Embryonic facial prominence (tissue), 1 donor: Measurements from ENCODE around the gene RBBP8.
"Not testable (repeated sequence)": the region's sequence is repeated elsewhere in the genome, so short reads cannot be mapped to it uniquely, and the experiment has no call there.

ENCODE experiments used
- DNase-seq: peaks from one replicate; pipeline ENCODE4 v3.0.0-alpha.2; 2016; ENCODE audit errors: extremely low spot score

Gene RBBP8

DNA sequence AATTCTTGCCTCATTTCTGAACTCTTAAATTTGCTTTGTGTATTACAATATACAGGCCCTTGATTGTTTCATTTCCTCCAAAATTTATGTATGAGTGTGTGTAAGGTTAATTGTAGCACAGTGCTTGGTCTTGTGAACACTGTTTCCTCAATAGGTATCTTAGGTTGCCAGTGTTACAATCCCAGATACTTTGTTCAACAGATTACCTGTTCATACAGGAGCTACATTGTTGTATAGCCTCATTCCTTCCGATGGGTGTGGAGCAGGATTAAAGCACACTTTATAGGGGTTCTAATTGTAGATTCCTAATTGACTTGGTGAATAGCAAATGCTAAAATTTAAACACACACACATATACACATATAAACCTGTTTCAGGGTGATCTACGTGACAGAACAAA lies 10.7 kb downstream of the RBBP8 start:
- no peak for DNase-seq

DNA sequence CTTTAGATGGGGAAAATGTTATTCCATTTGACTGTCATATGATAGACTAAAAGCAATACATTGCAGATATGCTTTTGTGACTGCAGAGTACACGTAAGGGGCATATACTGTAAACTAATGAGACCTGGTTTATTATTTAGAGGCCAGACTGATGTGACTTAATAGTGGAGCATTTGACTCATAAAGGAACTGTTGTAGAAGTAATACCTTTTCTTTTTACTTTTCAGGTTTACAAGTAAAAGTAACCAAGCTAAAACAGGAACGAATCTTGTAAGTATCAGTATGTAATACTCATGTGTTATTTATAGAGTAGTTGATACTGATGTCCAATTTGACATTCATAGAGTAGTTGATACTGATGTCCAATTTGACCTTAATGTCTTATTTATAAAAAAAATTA lies 13.1 kb downstream of the RBBP8 start:
- no peak for DNase-seq

DNA sequence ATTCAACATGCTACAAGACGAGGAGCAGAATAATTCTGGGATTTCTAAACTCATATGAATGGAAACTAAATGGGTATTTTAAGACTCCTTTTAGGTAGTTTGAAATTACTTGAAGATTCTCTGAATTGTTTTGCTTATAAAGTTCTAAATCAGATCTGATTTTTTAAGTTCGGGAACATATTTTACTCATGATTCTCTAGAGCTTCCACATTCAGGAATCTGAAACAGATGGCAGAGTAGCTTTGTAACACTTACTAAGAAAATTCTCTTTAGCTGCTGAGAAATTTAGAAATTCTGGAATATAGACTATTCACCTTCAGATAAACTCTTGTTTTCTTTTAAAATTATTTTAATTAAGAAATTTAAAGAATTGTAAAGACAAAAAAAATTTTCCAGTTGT lies 13.7 kb downstream of the RBBP8 start:
- DNase-seq = no peak

DNA sequence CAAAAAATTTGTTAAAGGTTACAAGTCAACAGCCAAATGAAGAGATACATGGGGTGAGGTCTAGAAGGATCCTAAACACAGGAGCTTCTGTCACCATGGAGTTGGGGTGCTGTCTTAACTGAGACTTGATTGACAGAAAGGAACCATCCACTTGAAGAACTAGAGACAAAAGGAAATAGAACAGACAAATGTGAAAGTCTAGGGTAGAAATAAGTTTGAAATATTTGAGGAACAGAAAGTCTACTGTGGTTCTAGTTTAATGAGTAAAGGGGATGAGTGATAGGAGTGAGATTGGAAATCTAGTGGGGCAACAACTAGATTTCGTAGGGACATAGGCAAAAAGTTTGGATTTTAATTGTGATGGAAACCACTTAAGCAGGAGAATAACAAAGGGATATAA lies 18.7 kb downstream of the RBBP8 start:
- no peak for DNase-seq

DNA sequence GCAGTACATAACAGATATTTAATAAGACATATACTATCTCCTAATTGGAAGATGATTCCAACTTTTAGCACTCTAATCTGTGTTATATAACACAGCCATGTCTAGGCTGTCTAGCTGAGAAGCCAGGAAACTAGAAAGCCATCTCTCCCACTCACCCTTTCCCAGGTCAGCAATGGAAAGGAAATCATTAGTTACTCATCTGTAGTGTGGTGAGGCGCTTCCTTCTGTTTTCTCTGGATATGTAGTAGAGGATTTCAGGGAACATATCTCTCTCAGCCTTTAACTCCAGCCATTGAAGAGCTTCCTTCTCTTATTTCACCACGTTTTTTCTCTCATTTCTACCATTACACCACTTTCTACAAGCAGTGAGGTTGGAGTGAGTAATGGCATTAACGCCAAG lies 19.4 kb downstream of the RBBP8 start:
- DNase-seq = no peak

DNA sequence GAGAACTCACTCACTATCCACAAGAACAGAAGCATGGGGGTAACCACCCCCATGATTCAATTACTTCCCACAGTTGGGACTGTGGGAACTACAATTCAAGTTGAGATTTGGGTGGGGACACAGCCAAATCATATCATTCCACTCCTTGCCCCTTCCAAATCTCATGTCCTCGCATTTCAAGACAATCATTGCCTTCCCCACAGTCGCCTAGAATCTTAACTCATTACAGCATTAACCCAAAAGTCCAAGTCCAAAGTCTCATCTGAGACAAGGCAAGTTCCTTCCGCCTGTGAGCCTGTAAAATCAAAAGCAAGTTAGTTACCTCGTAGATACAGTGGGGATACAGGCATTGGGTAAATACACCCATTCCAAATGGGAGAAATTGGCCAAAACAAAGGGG lies 20.9 kb downstream of the RBBP8 start:
- DNase-seq = not testable (repeated sequence)

DNA sequence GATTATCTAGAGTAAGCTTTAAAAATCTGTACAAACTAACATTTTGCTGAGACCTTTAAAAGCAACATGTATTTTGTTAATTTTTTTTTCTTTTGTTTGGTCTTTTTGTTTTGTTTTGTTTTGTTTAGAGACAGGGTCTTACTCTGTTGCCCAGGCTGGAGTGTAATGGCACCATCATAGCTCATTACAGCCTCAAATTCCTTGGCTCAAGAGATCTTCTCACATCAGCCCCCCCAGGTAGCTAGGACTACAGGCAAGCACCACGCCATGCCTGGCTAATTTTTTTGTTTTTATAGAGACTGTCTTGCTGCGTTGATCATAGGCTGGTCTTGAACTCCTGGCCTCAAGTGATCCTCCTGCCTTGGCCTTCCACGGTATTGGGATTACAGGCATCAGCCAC lies 23.1 kb downstream of the RBBP8 start:
- DNase-seq = no peak

DNA sequence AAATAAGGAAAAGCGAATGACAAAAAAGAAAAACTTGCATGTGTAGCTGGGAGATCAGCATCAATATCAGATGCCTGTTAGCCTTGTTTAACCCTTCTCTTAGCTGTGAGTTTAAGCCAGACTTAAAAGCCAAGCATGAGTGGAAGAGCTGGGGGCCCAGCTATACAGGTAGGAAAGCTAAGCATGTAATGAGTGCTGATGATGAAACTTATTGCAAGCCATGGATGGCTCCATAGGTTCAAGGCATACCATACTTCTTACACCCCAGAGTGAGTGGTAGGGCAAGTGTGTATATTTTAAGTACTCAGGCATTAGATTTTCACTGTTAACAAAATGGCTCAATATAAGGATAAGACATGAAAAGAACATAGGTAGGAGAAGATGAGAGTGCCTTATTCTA lies 28.0 kb downstream of the RBBP8 start:
- DNase-seq = no peak

DNA sequence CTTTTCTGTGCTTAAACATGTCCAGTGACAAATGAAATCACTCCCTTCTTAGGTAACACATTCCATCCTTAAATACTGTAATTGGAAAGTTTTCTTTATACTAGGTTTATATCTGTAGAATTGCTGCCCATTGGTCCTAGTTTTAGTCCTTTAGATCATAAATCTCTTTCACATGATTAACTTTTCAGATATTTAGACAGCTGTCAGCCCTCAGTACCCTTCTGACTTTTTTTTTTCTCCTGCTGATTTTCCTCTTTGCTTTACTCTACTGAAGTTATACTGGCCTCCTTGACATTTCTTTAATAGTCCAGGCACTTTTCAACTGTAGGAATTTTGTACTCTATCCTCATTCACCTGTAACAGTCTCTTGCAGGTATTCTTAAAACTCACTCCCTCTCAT lies 28.9 kb downstream of the RBBP8 start:
- DNase-seq = no peak

DNA sequence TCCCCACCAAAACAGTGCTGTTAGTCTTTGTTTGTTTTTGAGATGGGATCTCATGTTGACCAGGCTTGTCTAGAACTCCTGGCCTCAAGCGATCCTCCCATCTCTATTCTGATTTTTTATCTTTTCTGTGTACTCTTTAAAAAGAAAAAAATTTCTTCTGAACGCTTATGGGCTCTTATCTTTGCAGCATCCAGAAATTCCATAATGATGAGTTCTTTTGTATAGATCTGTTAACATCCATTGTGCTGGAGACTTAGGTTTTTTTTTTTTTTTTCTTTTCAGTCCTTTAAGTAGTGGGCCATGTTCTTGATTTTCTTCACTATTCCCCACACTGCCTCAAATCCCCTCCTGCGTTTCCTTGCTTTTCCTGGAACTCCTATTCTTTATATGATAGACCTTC lies 31.0 kb downstream of the RBBP8 start:
- DNase-seq = no peak

DNA sequence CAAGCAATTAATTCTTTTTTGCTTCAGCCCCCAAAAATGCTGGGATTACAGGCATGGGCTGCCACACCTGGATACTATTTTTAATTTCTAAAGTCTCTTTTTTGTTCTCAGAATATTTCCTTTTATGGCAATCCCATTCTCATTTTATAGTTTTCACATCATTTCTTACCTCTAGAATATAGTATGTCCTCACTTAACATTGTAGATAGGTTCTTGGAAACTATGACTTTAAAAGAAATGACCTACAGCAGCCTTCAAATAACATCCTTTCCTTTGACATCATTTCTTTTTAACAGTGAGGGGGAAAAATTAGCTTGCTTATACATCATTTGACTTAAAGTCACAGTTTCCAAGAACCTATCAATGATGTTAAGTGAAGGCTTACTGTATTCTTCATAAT lies 31.6 kb downstream of the RBBP8 start:
- no peak for DNase-seq

DNA sequence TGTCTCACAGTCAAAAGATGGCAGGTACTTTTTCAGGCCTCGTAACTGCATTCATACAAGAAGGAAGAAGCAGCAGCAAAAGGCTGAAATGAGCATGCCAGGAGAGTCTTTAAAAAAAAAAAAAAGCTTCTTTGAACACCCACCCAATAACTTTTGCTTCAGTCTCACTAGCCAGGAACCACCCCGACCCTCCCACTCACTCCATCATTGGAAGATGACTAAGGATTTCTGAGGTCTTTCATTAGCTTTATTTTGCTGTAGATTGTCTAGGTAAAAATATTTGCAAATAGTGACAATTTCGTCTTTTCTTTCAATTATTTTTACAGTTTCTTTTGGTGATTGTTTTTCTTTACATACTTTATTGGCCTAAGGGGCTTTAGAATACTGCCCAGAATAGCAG lies 37.9 kb downstream of the RBBP8 start:
- DNase-seq = no peak

DNA sequence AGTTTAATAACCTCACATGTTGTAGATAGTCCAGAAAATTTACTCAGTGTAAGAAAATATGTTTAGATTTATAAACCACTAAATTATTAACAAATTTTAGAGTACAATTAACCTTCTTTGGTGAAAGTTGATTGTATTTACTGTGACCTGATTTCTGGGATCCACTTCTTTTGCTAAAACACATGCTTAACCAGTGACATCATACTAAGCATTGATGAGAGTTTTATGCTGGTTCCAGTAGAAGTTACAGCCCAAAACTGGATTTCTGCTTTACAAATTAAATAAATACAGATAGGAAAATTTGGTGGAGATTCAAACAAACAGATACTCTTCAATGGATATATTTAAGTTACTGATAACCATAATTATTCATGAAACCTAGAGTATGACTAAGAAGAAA lies 40.9 kb downstream of the RBBP8 start:
- no peak for DNase-seq

DNA sequence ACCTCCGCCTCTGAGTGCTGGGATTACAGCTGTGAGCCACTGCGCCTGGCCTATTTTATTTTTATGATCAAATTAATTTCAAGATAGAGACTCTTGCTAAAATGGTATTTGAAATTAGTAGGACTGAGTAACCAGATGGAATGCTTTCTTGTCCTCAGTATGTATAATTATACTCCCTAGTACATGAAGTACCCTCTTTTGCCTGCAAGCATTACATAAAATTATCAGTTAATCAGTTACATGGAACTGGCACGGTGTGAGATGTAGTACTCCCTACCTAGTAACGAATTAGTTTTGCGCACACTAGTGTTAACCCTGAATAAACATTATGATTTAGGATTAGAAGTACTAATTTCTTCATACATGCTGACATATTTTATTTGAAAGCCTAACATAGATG lies 41.6 kb downstream of the RBBP8 start:
- DNase-seq = no peak

DNA sequence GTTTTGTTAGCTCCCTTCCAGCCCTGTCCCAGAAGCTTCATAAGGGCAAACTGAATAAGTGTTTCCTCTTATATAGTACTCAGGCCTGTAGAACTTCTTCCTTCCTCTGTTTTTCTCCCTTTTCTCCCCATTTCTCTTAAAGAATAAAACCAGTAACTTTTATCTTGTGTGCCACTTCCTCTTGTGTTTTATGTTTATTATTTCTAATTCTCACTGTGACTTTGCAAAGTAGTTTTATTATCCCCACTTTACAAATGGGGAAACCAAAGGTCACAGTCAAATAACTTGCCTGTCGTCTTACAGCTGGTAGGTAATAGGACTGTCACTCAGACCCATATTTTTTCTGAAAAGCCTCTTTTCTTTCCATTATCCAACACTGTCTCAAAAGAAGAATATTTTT lies 42.4 kb downstream of the RBBP8 start:
- DNase-seq = no peak

DNA sequence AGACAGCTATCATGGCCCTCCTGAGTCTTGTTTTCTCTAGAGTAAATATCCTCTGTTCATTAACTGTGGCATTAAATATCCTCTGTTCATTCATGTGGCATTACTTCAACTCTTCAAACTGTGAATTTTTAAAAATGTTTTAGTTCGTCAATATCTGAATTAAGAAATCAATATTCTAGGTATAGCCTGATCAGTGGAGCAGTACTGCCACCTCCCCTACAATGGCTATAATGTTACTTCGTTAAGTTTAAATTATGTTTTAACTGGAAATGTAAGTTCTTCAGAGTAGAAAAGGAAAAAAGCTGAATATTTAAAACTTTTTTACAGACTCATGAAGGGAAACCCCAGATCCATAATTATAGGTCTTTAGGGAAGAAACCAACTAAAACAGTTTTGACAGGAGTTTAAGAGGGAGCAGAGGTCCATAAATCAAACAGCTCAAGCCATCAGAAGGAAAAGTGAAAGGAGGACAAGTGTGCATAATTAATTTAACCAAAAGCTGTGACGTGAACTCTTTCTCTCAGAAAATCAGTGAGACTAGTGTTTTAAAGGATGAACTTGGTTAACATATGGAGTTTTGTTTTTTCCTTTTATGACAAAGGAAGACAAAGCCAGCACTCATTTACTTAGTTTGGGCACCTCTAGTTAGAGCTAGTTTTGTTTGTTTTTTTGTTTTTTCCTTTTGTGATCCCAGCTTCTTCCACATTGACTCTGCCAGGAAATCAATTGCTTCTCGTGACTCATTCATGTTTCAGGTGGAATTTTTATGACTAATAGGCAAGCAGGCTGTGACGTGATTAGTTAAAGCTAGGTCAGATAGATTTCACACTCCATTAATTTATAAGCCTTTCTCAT lies 44.9 kb downstream of the RBBP8 start:
- DNase-seq = no peak

DNA sequence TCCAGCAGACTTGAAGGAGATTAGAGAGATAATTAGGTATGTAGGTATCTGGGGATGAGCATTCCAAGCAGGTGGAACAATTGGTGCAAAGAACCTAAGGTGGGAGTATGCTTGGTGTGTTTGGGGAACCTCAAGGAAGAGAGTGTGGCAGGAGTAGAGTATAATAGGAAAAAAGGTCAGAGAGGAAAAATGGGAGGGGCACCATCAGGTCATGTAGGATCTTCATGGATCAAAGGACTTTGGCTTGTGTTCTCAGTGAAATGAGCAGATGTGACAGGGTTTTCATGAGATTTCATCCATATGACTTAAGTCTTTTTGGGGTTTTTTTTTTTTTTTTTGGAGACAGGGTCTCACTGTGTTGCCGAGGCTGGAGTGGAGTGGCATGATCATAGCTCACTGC lies 47.3 kb downstream of the RBBP8 start:
- DNase-seq = no peak

DNA sequence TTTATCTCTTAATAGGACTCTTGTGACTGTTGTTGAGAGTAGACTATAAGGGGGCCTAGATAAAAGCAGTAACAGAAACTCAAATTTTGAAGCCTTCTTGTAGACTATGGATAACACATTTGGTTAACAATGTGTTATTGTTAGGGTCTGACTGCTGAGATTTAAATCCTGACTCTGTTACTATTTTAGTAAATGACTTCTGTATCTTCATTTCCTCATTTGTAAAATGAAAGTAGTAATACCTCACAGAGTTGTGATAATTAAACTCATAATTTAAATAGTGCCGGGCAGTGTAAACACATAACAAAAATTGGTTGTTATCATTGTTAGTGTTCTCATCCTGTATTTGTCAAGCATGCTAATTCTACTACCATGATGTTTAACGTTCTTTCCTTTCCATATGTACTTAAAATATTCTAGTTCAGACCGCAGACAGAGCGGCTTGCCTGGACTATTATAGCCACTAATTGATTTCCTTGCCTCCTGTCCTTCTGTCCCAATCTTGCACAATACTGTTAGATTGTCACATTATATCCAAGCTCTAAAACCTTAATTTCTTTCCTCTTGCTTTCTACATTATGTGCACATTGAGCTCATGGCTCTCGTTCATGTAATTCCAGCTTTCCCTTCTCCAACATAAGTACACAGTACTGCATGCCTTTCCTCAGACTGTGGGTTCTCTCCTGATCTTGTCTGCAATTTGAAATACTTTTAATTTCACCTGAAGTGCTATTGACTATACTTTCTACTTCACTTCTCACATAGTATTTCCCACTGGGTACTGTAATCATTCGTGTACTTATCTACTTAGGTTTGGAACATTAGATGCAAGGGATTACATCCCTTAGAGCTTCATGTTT lies 48.4 kb downstream of the RBBP8 start:
- DNase-seq = no peak

DNA sequence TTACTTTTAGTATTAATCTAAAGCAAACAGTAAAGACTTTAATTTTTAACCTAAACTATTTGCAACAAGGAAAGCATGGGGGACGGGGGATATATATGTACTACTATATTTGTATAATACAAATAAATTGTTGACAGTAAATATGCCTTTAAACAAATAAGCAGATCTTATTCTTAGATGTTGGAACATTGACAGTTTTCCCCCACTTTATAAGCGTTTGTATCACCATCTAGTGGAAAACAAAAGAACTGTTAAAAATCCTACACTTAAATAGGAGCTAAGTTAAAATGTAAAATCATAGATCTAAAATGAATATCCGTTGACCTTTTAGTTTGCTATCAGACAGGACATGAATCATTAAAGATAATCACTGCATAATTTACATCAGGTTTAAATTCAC lies 50.0 kb downstream of the RBBP8 start:
- DNase-seq = no peak

DNA sequence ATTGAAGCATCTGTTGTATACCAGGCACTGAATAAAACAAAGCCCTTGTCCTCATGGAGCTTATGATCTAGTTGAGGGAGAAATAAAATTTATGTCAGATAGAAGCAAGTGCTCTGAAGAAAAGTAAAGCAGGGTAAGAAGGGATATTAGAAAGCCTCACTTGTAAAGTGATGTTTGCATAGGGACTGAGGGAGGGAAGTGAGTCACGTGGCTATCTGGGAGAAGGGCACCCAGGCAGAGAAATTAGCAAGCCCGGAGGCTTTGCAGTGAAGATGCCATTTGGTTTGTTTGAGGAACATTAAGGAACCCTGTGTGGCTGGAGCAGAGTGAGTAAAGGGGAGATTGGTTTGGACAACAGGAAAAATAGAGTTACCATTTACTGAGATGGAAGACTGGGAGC lies 52.1 kb downstream of the RBBP8 start:
- DNase-seq = no peak

DNA sequence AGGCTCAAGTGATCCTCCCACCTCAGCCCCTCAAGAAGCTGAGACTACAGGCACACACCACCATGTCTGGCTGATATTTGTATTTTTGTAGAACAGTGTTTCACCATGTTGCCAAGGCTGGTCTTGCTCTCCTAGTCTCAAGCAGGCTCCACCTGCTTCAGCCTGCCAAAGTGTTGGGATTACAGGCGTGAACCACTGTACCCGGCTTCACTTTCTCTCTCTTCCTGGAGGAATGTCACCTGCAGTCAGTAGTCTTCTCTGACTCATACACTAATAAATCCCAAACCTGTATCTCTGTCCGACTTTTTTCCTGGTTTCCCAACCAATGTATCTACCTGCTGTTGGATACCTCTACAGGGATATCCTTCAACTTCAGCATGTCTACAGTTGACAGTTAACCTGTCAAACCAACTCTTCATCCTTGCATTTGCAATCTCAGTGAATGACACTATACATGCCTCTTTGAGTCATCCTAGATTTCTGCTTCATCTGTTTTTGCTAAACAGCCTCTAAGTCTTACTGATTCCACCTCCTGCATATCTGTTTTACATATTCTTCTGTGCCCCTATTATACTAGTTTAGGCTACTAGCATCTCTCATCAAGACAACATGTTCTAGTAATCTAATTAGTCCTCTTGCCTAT lies 54.5 kb downstream of the RBBP8 start:
- no peak for DNase-seq

DNA sequence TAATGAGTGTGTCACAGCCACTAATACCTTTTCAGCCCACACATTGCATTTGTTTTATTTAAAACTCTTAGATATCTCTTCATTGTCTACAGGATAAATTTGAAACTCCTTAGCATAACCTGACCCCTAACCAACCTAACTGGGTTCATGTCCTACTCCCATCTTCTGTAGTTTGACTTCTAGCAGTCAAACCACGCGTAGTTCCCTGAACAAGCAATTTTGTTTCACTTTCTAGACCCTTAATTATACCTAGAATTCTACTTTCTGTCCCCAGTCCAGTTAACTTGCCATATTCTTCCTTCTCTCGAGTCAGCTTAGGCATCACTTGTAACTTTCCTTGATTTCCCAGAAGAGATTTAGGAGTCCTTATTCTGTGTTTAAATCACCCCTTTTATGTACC lies 55.1 kb downstream of the RBBP8 start:
- DNase-seq = no peak

DNA sequence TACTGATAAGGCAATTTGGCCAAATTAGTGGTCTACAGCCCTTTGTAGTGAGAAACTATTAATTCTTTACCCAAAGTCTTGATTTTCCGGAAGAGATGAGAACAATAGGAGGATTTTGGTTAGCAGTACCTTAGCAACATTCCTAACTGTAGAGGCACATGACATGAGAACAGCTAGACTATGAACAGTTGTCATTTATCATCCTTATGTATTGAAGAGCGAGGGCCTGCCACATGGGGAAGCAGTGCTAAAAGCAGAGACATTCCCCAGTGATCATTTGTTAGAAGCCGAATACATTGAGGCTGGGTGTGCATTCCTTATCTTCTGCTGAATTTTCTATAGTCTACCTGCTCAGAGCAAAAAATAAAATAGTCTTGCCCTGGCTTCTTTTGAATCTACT lies 65.2 kb downstream of the RBBP8 start:
- no peak for DNase-seq
